Esophagus (tissue), 2 donors: ENCODE data around the gene NHERF1. TPM values are rescaled to one million over a fixed set of nuclear protein-coding genes. Genes with fewer than 3 reads are reported as not detected.

Experiments
- H3K27ac ChIP-seq, 2 donors: one replicate each; pipeline ENCODE4 v1.5.1; 2013; ENCODE audit warnings: low read depth in 2 of 2, mild to moderate bottlenecking in 2 of 2, inconsistent platforms in 1 of 2, low read length in 1 of 2, moderate library complexity in 1 of 2
- H3K27me3 ChIP-seq, 2 donors: one replicate each; pipeline ENCODE4 v1.6.1; 2013; ENCODE audit warnings: low read length in 2 of 2, control low read depth in 1 of 2, mild to moderate bottlenecking in 1 of 2; ENCODE audit not compliant: insufficient read depth in 2 of 2, control insufficient read depth in 1 of 2
- H3K36me3 ChIP-seq, 2 donors: one replicate each; pipeline ENCODE4 v1.6.1; 2013; ENCODE audit warnings: low read length in 1 of 2; ENCODE audit not compliant: control insufficient read depth in 2 of 2, insufficient read depth in 2 of 2
- H3K4me1 ChIP-seq, 2 donors: one replicate each; pipeline ENCODE4 v1.6.1; 2013; ENCODE audit warnings: low read length in 1 of 2; ENCODE audit not compliant: control insufficient read depth in 2 of 2, insufficient read depth in 2 of 2
- H3K4me3 ChIP-seq, 2 donors: one replicate each; pipeline ENCODE4 v1.5.1; 2013; ENCODE audit warnings: low read length in 2 of 2, mild to moderate bottlenecking in 2 of 2, low read depth in 1 of 2, moderate library complexity in 1 of 2
- H3K9me3 ChIP-seq, 2 donors: one replicate each; pipeline ENCODE4 v1.6.1; 2013; ENCODE audit warnings: mild to moderate bottlenecking in 2 of 2, low read depth in 1 of 2, low read length in 1 of 2, moderate library complexity in 1 of 2; ENCODE audit not compliant: control insufficient read depth in 2 of 2, insufficient read depth in 1 of 2
- WGBS, 2 donors: extraction: QIAGEN DNeasy Blood & Tissue Kit; methylation state at CpG; one replicate each; pipeline ENCODE4 v1.1.7; 2013; 5-methylcytosine and 5-hydroxymethylcytosine counted together
- polyA plus RNA-seq, 2 donors: library from polyadenylated mRNA; stranded (reverse); fragments of 200-250 nt; gene quantifications; one replicate each; pipeline ENCODE4 v1.2.3, GENCODE V29; 2013
- donor health status: healthy with polysubstance abuse.
- donor health status: Bipolar disorder and iron deficiency.

The NHERF1 gene
- polyA plus RNA-seq: 100 to 1,000 TPM; 108 to 224 TPM

- WGBS, 2 donors: 1% methylated on average over 70 to 90 of the region's 90 CpGs
- Histone ChIP-seq H3K27me3 (no peaks in the 10 kb centered on the region), H3K27ac (peak within 1 kb of the TSS; percentile 84 to 86), H3K4me3 (peak within 1 kb of the TSS; percentile 79 to 97), H3K36me3 (peaks cover 0 to 2% of the 10 kb centered on the region in 2 donors), H3K9me3 (no peaks in the 10 kb centered on the region), H3K4me1 (peaks cover 2 to 23% of the 10 kb centered on the region in 2 donors)
Measured at GRCh38 chr17:74748529-74749278, at the start of gene NHERF1. Gene NHERF1 (plus strand): TSS chr17:74748628. CDS start chr17:74748847, 219 bp downstream.

GRCh38 chr17:74699236-74699635, 49.2 kb upstream of the NHERF1 start:
- H3K9me3 ChIP-seq: no peaks in the 10 kb centered on the region
- no peaks in the 10 kb centered on the region for H3K4me1 ChIP-seq
- H3K36me3 ChIP-seq: no peaks in the 10 kb centered on the region
- H3K4me3 ChIP-seq: no peak overlapping the region
- 77 to 79% methylated on average over 9 of the region's 9 CpGs for WGBS, 2 donors
- H3K27ac ChIP-seq: no peak overlapping the region
- no peaks in the 10 kb centered on the region for H3K27me3 ChIP-seq

- Histone ChIP-seq H3K27ac (no peak overlapping the region), H3K27me3 (no peaks in the 10 kb centered on the region), H3K4me1 (no peaks in the 10 kb centered on the region), H3K36me3 (no peaks in the 10 kb centered on the region), H3K9me3 (no peaks in the 10 kb centered on the region), H3K4me3 (no peak overlapping the region)
- 75 to 77% methylated on average over 9 of the region's 9 CpGs for WGBS, 2 donors
Measured at GRCh38 chr17:74702116-74702871, 46.1 kb upstream of the NHERF1 start.

- WGBS, 2 donors: 49 to 63% methylated on average over 2 of the region's 2 CpGs
- no peak overlapping the region for H3K4me3 ChIP-seq
- no peaks in the 10 kb centered on the region for H3K4me1 ChIP-seq
- no peaks in the 10 kb centered on the region for H3K9me3 ChIP-seq
- H3K27me3 ChIP-seq: no peaks in the 10 kb centered on the region
- no peak overlapping the region for H3K27ac ChIP-seq
- no peaks in the 10 kb centered on the region for H3K36me3 ChIP-seq
Measured at GRCh38 chr17:74703311-74703710, 45.1 kb upstream of the NHERF1 start.

- no peak overlapping the region for H3K4me3 ChIP-seq
- H3K27ac ChIP-seq: no peak overlapping the region
- H3K27me3 ChIP-seq: no peaks in the 10 kb centered on the region
- H3K36me3 ChIP-seq: no peaks in the 10 kb centered on the region
- H3K4me1 ChIP-seq: no peaks in the 10 kb centered on the region
- H3K9me3 ChIP-seq: no peaks in the 10 kb centered on the region
- 85 to 88% methylated on average over 8 of the region's 8 CpGs for WGBS, 2 donors
Measured at GRCh38 chr17:74704544-74704943, 43.9 kb upstream of the NHERF1 start.

- Histone ChIP-seq H3K27me3 (no peaks in the 10 kb centered on the region), H3K4me3 (no peak overlapping the region), H3K36me3 (no peaks in the 10 kb centered on the region), H3K27ac (no peak overlapping the region), H3K4me1 (no peaks in the 10 kb centered on the region), H3K9me3 (no peaks in the 10 kb centered on the region)
- 57 to 62% methylated on average over 12 of the region's 12 CpGs for WGBS, 2 donors
Measured at GRCh38 chr17:74711058-74711824, 37.2 kb upstream of the NHERF1 start.

GRCh38 chr17:74712301-74712700, 36.1 kb upstream of the NHERF1 start:
- Histone ChIP-seq H3K4me3 (no peak overlapping the region), H3K4me1 (no peaks in the 10 kb centered on the region), H3K9me3 (no peaks in the 10 kb centered on the region), H3K27ac (no peak overlapping the region), H3K27me3 (no peaks in the 10 kb centered on the region), H3K36me3 (no peaks in the 10 kb centered on the region)
- WGBS, 2 donors: 72% methylated on average over 7 of the region's 7 CpGs

GRCh38 chr17:74712756-74713155, 35.7 kb upstream of the NHERF1 start, which contains the start of gene CD300LF:
Gene CD300LF (minus strand): TSS chr17:74712923. CDS start chr17:74712866, 57 bp downstream.
- no peaks in the 10 kb centered on the region for H3K4me1 ChIP-seq
- H3K27ac ChIP-seq: no peak within 1 kb of the TSS
- H3K9me3 ChIP-seq: no peaks in the 10 kb centered on the region
- no peak within 1 kb of the TSS for H3K4me3 ChIP-seq
- WGBS, 2 donors: 74 to 77% methylated on average over 8 of the region's 8 CpGs
- H3K36me3 ChIP-seq: no peaks in the 10 kb centered on the region
- no peaks in the 10 kb centered on the region for H3K27me3 ChIP-seq

- Histone ChIP-seq H3K4me3 (no peak overlapping the region), H3K27ac (no peak overlapping the region), H3K4me1 (no peaks in the 10 kb centered on the region), H3K36me3 (no peaks in the 10 kb centered on the region), H3K27me3 (no peaks in the 10 kb centered on the region), H3K9me3 (no peaks in the 10 kb centered on the region)
- WGBS, 2 donors: 76 to 82% methylated on average over 12 of the region's 12 CpGs
Measured at GRCh38 chr17:74713171-74713755, 35.2 kb upstream of the NHERF1 start.
